ENCODE data around the gene PVALEF.

PVALEF gene

GRCh38 chr17:81123052-81124048 lies 42.0 kb upstream of the PVALEF start:
- no peak for TF ChIP-seq BHLHE40 (IDR thresholded peaks at IDR 0.05; ENCODE audit: borderline replicate concordance)
- no peak for TF ChIP-seq LEF1 (IDR thresholded peaks at IDR 0.05; ENCODE audit: borderline replicate concordance)
- no peak for TF ChIP-seq PKNOX1 (IDR thresholded peaks at IDR 0.05)
- TF ChIP-seq L3MBTL2 (conservative IDR thresholded peaks at IDR 0.05): no peak
- TF ChIP-seq SUZ12 (IDR thresholded peaks at IDR 0.05): no peak
- no peak for TF ChIP-seq FOXK2 (IDR thresholded peaks at IDR 0.05)
- TF ChIP-seq CTBP1 (IDR thresholded peaks at IDR 0.05; ENCODE audit: borderline replicate concordance): no peak
- TF ChIP-seq NFRKB (IDR thresholded peaks at IDR 0.05): no peak
- TF ChIP-seq FOXA1 (IDR thresholded peaks at IDR 0.05): no peak
- TF ChIP-seq FOXM1 (IDR thresholded peaks at IDR 0.05; ENCODE audit: borderline replicate concordance): no peak
- no peak for TF ChIP-seq SP1 (IDR thresholded peaks at IDR 0.05)
- TF ChIP-seq ELF4 (IDR thresholded peaks at IDR 0.05): no peak
- TF ChIP-seq ARNT (IDR thresholded peaks at IDR 0.05): no peak
- no peak for DNase-seq (ENCODE audit: extremely low spot score)
- POLR2A ChIA-PET: no interaction called here
- CTCF ChIA-PET: no interaction called here

GRCh38 chr17:81124377-81124776 lies 40.9 kb upstream of the PVALEF start:
- ChIA-PET POLR2A (no interaction called here), CTCF (no interaction called here)
- no peak for DNase-seq (ENCODE audit: extremely low spot score)
- TF ChIP-seq NFRKB (IDR thresholded peaks at IDR 0.05) (no peak), FOXA1 (IDR thresholded peaks at IDR 0.05) (no peak), SUZ12 (IDR thresholded peaks at IDR 0.05) (no peak), ELF4 (IDR thresholded peaks at IDR 0.05) (no peak), FOXM1 (IDR thresholded peaks at IDR 0.05; ENCODE audit: borderline replicate concordance) (no peak), CTBP1 (IDR thresholded peaks at IDR 0.05; ENCODE audit: borderline replicate concordance) (no peak)

GRCh38 chr17:81125573-81126081 lies 39.7 kb upstream of the PVALEF start:
- ChIA-PET POLR2A (no interaction called here), CTCF (no interaction called here)
- DNase-seq (ENCODE audit: extremely low spot score): no peak
- TF ChIP-seq SUZ12 (IDR thresholded peaks at IDR 0.05): no peak
- TF ChIP-seq FOXA1 (IDR thresholded peaks at IDR 0.05): no peak
- no peak for TF ChIP-seq NFRKB (IDR thresholded peaks at IDR 0.05)
- no peak for TF ChIP-seq TARDBP (IDR thresholded peaks at IDR 0.05)
- TF ChIP-seq L3MBTL2 (conservative IDR thresholded peaks at IDR 0.05): no peak
- no peak for TF ChIP-seq FOXK2 (IDR thresholded peaks at IDR 0.05)
- no peak for TF ChIP-seq ARNT (IDR thresholded peaks at IDR 0.05)
- no peak for TF ChIP-seq SP1 (IDR thresholded peaks at IDR 0.05)
- no peak for TF ChIP-seq HDGF (IDR thresholded peaks at IDR 0.05; ENCODE audit: borderline replicate concordance)
- no peak for TF ChIP-seq CTBP1 (IDR thresholded peaks at IDR 0.05; ENCODE audit: borderline replicate concordance)
- TF ChIP-seq FOXM1 (IDR thresholded peaks at IDR 0.05; ENCODE audit: borderline replicate concordance): no peak

- ChIA-PET CTCF (no interaction called here), POLR2A (no interaction called here)
- no peak for DNase-seq (ENCODE audit: extremely low spot score)
Measured at GRCh38 chr17:81126281-81127132, 38.8 kb upstream of the PVALEF start.

GRCh38 chr17:81127133-81127455 lies 38.2 kb upstream of the PVALEF start:
- DNase-seq (ENCODE audit: extremely low spot score): no peak
- POLR2A ChIA-PET: no interaction called here
- TF ChIP-seq L3MBTL2 (conservative IDR thresholded peaks at IDR 0.05): no peak
- no peak for TF ChIP-seq HDGF (IDR thresholded peaks at IDR 0.05; ENCODE audit: borderline replicate concordance)
- TF ChIP-seq CTBP1 (IDR thresholded peaks at IDR 0.05; ENCODE audit: borderline replicate concordance): no peak
- TF ChIP-seq ELF4 (IDR thresholded peaks at IDR 0.05): no peak
- CTCF ChIA-PET: no interaction called here

More at GRCh38 chr17:81126281-81127132, 38.8 kb upstream of the PVALEF start:
- TF ChIP-seq SUZ12 (IDR thresholded peaks at IDR 0.05) (no peak), ELF4 (IDR thresholded peaks at IDR 0.05) (no peak), ARNT (IDR thresholded peaks at IDR 0.05) (no peak), FOXA1 (IDR thresholded peaks at IDR 0.05) (no peak), FOXM1 (IDR thresholded peaks at IDR 0.05; ENCODE audit: borderline replicate concordance) (no peak), TARDBP (IDR thresholded peaks at IDR 0.05) (no peak), SP1 (IDR thresholded peaks at IDR 0.05) (no peak), LEF1 (IDR thresholded peaks at IDR 0.05; ENCODE audit: borderline replicate concordance) (no peak), NFRKB (IDR thresholded peaks at IDR 0.05) (no peak), ZNF384 (IDR thresholded peaks at IDR 0.05) (no peak), L3MBTL2 (conservative IDR thresholded peaks at IDR 0.05) (no peak)

- TF ChIP-seq FOXK2 (IDR thresholded peaks at IDR 0.05) (no peak), SUZ12 (IDR thresholded peaks at IDR 0.05) (no peak), L3MBTL2 (conservative IDR thresholded peaks at IDR 0.05) (no peak), ARNT (IDR thresholded peaks at IDR 0.05) (no peak), ELF4 (IDR thresholded peaks at IDR 0.05) (no peak), ZNF384 (IDR thresholded peaks at IDR 0.05) (no peak), SP1 (IDR thresholded peaks at IDR 0.05) (no peak), CTBP1 (IDR thresholded peaks at IDR 0.05; ENCODE audit: borderline replicate concordance) (no peak), NFRKB (IDR thresholded peaks at IDR 0.05) (no peak), PKNOX1 (IDR thresholded peaks at IDR 0.05) (no peak), FOXA1 (IDR thresholded peaks at IDR 0.05) (no peak), BHLHE40 (IDR thresholded peaks at IDR 0.05; ENCODE audit: borderline replicate concordance) (no peak), HDGF (IDR thresholded peaks at IDR 0.05; ENCODE audit: borderline replicate concordance) (no peak), FOXM1 (IDR thresholded peaks at IDR 0.05; ENCODE audit: borderline replicate concordance) (no peak), TARDBP (IDR thresholded peaks at IDR 0.05) (no peak), LEF1 (IDR thresholded peaks at IDR 0.05; ENCODE audit: borderline replicate concordance) (no peak)
- no peak for DNase-seq (ENCODE audit: extremely low spot score)
- CTCF ChIA-PET: no interaction called here
- POLR2A ChIA-PET: no interaction called here
Measured at GRCh38 chr17:81127526-81128177, 37.7 kb upstream of the PVALEF start.

Data from HEK293T (cell line).